HG02759 (cell line): ENCODE measurements around the gene PPARA.

Source experiments
- ATAC-seq: cut with Tn5 transposase; IDR thresholded peaks from one replicate; pipeline ENCODE4 v1.9.1; 2021; ENCODE audit warnings: mild to moderate bottlenecking, moderate library complexity; ENCODE audit not compliant: unreplicated experiment

The PPARA gene

DNA sequence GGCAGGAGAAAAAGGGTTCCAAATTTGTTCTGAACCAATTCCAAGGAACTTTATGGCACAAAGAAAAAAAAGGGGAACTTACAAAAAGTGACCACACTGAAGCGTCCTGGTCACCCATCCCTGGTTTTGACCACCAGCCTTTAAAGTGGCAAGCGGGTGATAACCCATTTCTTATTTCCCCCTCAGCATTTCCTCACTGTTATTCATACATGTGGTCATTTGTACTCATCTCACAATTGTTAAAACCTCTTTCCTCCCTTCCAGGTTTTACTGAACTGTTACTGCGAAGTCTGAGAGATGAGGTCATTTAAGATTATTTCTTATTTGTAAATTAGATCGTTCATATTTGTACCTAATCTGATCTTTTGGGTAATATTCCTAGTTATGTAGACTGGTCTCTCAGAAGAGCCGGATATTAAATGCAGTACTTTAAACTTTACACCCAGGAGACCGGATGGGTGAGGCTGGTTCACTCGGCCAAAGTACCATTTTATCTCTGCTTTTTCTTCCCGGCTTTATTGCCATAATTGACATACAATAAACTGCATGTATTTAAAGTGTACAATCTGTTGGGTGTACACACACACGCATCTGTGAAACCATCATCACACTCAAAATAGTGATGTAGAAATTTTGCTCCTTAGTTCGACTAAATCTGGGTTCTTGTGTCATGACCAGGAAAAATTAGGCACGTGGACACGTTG lies 52.7 kb downstream of the PPARA start:
- no peak for ATAC-seq

GRCh38 chr22:46203601-46203980 lies 53.3 kb downstream of the PPARA start:
- no peak for ATAC-seq

GRCh38 chr22:46209262-46209661 lies 58.9 kb downstream of the PPARA start:
- ATAC-seq, result no peak

GRCh38 chr22:46212195-46212594 lies 61.9 kb downstream of the PPARA start:
- ATAC-seq, result no peak

GRCh38 chr22:46213052-46213451 lies 62.7 kb downstream of the PPARA start:
- no peak for ATAC-seq

GRCh38 chr22:46214149-46214548 lies 63.8 kb downstream of the PPARA start:
- no peak for ATAC-seq

- no peak for ATAC-seq
These were observed 64.3 kb downstream of the PPARA start for GRCh38 chr22:46214616-46215015.

DNA sequence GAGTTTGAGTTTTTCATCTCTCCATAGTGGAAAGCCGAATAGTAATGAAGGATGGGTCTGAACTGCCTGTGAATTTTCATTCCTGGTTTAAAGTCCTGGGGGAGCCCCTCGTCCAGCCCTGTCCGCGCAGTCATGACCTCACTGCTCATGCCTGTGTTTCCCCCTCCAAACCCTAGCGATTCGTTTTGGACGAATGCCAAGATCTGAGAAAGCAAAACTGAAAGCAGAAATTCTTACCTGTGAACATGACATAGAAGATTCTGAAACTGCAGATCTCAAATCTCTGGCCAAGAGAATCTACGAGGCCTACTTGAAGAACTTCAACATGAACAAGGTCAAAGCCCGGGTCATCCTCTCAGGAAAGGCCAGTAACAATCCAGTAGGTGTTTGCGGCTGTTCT lies 69.3 kb downstream of the PPARA start:
- no peak for ATAC-seq

DNA sequence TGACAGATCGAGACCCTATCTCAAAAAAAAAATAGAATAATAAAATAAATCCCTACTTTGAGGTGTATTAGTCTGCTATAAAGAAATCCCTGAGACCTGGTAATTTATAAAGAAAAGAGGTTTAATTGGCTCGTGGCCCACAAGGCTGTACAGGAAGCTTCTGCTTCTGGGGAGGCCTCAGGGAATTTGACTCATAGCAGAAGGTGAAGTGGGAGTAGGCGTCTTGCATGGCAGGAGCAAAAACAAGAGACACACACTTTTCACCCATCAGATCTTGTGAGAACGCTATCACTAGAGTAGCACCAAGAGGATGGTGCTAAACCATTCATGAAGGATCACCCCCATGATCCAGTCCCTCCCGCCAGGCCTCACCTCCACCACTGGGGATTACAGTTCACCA lies 70.6 kb downstream of the PPARA start:
- ATAC-seq, result no peak

- no peak for ATAC-seq
These were observed 73.9 kb downstream of the PPARA start for GRCh38 chr22:46224044-46224897.

GRCh38 chr22:46224898-46225290 lies 74.6 kb downstream of the PPARA start:
- no peak for ATAC-seq

DNA sequence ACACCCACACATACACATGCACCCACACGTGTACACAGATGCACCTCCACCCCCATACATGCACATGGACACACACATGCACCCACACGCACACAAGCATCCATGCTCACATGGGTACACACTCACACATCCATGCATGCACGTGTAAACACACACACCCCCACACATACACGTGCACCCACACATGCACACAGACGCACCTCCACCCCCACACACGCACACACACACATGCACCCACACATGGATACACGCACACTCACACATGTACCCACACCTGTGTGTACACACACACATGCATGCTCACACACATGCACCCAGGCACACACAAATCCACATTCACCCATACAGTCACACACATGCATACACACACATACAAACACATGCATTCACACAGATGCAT lies 75.3 kb downstream of the PPARA start:
- no peak for ATAC-seq

- ATAC-seq, result no peak
These were observed 76.3 kb downstream of the PPARA start for GRCh38 chr22:46226577-46226976.

- ATAC-seq, result no peak
These were observed 79.4 kb downstream of the PPARA start for GRCh38 chr22:46229701-46230100.

- ATAC-seq, result no peak
These were observed 80.1 kb downstream of the PPARA start for GRCh38 chr22:46230262-46230901.

- no peak for ATAC-seq
These were observed 82.9 kb downstream of the PPARA start for GRCh38 chr22:46233231-46233630.

GRCh38 chr22:46234969-46235368 lies 84.6 kb downstream of the PPARA start:
- no peak for ATAC-seq

DNA sequence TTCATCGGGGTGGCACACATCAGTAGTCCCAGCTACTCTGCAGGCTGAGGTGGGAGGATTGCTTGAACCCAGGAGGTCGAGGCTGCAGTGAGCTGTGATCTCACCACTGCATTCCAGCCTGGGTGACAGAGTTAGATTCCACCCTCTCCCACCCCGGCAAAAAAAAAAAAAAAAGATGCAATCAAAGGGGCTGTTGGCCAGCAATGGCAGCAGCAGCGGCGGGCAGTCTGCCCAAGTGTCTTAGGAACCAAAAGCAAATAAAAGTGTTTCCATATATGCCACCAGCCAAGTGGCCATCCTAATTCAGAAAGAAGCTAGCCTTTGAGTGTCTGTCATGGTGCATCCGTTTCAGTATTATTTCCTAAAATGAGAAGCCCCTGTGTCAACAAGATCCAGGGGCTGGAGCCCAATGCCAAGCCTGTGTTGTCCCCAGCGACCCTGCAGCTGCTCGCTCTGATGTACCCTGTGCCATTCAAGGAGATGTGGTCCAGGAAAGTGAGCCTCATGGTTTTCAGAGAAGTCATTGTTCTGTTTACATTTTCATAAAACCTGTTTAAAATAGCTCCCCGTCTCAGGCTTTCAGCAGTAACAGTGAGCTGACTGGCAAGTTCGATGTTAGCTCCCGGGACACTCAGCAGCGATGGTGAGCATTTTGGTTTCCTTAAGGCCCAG lies 87.3 kb downstream of the PPARA start:
- ATAC-seq, result no peak

- ATAC-seq, result no peak
These were observed 88.2 kb downstream of the PPARA start for GRCh38 chr22:46238541-46238940.

- no peak for ATAC-seq
These were observed 89.1 kb downstream of the PPARA start for GRCh38 chr22:46239261-46240048.

GRCh38 chr22:46240073-46240472 lies 89.7 kb downstream of the PPARA start:
- ATAC-seq, result no peak
